ENCODE measurements around the gene ANK3. TPM values are rescaled to one million over a fixed set of nuclear protein-coding genes. Genes with fewer than 3 reads are reported as not detected.

ANK3 gene
- polyA plus RNA-seq, 1 donor from 2014 or later: 114 TPM

- no peaks in the 10 kb centered on the region for H3K9me2 ChIP-seq (ENCODE audit: insufficient read depth, low read length)
- no peak overlapping the region for H3K27ac ChIP-seq (ENCODE audit: low read length)
- no peaks in the 10 kb centered on the region for H3K27me3 ChIP-seq (ENCODE audit: insufficient read depth, low read depth, low read length)
- no peaks in the 10 kb centered on the region for H3K9me3 ChIP-seq (ENCODE audit: low read length)
- no peaks in the 10 kb centered on the region for H3F3A ChIP-seq (ENCODE audit: insufficient read depth, low read length, poor library complexity, severe bottlenecking)
- TF ChIP-seq CTCF (IDR thresholded peaks at IDR 0.05; ENCODE audit: poor library complexity, severe bottlenecking): no peak
- no peak for TF ChIP-seq RAD21 (conservative IDR thresholded peaks at IDR 0.05)
- TF ChIP-seq EZH2 (IDR thresholded peaks at IDR 0.05; ENCODE audit: borderline replicate concordance, insufficient read depth, low read length, poor library complexity, severe bottlenecking): no peak
- no peak for TF ChIP-seq MXI1 (conservative IDR thresholded peaks at IDR 0.05; ENCODE audit: poor library complexity, severe bottlenecking)
- TF ChIP-seq EP300 (conservative IDR thresholded peaks at IDR 0.05; ENCODE audit: poor library complexity, severe bottlenecking): no peak
- TF ChIP-seq, protein P1, sequence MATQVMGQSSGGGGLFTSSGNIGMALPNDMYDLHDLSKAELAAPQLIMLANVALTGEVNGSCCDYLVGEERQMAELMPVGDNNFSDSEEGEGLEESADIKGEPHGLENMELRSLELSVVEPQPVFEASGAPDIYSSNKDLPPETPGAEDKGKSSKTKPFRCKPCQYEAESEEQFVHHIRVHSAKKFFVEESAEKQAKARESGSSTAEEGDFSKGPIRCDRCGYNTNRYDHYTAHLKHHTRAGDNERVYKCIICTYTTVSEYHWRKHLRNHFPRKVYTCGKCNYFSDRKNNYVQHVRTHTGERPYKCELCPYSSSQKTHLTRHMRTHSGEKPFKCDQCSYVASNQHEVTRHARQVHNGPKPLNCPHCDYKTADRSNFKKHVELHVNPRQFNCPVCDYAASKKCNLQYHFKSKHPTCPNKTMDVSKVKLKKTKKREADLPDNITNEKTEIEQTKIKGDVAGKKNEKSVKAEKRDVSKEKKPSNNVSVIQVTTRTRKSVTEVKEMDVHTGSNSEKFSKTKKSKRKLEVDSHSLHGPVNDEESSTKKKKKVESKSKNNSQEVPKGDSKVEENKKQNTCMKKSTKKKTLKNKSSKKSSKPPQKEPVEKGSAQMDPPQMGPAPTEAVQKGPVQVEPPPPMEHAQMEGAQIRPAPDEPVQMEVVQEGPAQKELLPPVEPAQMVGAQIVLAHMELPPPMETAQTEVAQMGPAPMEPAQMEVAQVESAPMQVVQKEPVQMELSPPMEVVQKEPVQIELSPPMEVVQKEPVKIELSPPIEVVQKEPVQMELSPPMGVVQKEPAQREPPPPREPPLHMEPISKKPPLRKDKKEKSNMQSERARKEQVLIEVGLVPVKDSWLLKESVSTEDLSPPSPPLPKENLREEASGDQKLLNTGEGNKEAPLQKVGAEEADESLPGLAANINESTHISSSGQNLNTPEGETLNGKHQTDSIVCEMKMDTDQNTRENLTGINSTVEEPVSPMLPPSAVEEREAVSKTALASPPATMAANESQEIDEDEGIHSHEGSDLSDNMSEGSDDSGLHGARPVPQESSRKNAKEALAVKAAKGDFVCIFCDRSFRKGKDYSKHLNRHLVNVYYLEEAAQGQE (IDR thresholded peaks at IDR 0.05; ENCODE audit: borderline replicate concordance): no peak
- no peak for TF ChIP-seq TAF1 (IDR thresholded peaks at IDR 0.05; ENCODE audit: low read depth)
- no peak for TF ChIP-seq POLR2AphosphoS5 (IDR thresholded peaks at IDR 0.05)
- no peak for TF ChIP-seq SMC3 (conservative IDR thresholded peaks at IDR 0.05; ENCODE audit: poor library complexity)
- H3K4me3 ChIP-seq (ENCODE audit: low read length): no peak overlapping the region
- peaks cover 8% of the 10 kb centered on the region for H3K79me2 ChIP-seq (replicated peaks; ENCODE audit: insufficient read depth, low read length)
- no peaks in the 10 kb centered on the region for H4K20me1 ChIP-seq (ENCODE audit: insufficient read depth)
- no peak overlapping the region for H3K9ac ChIP-seq (ENCODE audit: low read length)
- no peaks in the 10 kb centered on the region for H3K36me3 ChIP-seq (ENCODE audit: insufficient read depth, low read length)
- H3K4me2 ChIP-seq (ENCODE audit: low read length): no peak overlapping the region
- H2AFZ ChIP-seq (ENCODE audit: low read depth, low read length): no peak overlapping the region
Measured at GRCh38 chr10:60396766-60397165, 7.1 kb upstream of the ANK3 start.

GRCh38 chr10:60395711-60396110 is 6.0 kb upstream of the ANK3 start:
- Histone ChIP-seq H2AFZ (ENCODE audit: low read depth, low read length) (no peak overlapping the region), H4K20me1 (ENCODE audit: insufficient read depth) (no peaks in the 10 kb centered on the region), H3K36me3 (ENCODE audit: insufficient read depth, low read length) (no peaks in the 10 kb centered on the region), H3K9me3 (ENCODE audit: low read length) (no peaks in the 10 kb centered on the region), H3K4me2 (ENCODE audit: low read length) (no peak overlapping the region), H3K9ac (ENCODE audit: low read length) (no peak overlapping the region), H3K27me3 (ENCODE audit: insufficient read depth, low read depth, low read length) (no peaks in the 10 kb centered on the region), H3K9me2 (ENCODE audit: insufficient read depth, low read length) (no peaks in the 10 kb centered on the region), H3K4me3 (ENCODE audit: low read length) (no peak overlapping the region), H3K79me2 (replicated peaks; ENCODE audit: insufficient read depth, low read length) (peaks cover 9% of the 10 kb centered on the region), H3K27ac (ENCODE audit: low read length) (no peak overlapping the region), H3F3A (ENCODE audit: insufficient read depth, low read length, poor library complexity, severe bottlenecking) (no peaks in the 10 kb centered on the region)
- TF ChIP-seq MXI1 (conservative IDR thresholded peaks at IDR 0.05; ENCODE audit: poor library complexity, severe bottlenecking) (no peak), SMC3 (conservative IDR thresholded peaks at IDR 0.05; ENCODE audit: poor library complexity) (no peak), TAF1 (IDR thresholded peaks at IDR 0.05; ENCODE audit: low read depth) (no peak)

DNA sequence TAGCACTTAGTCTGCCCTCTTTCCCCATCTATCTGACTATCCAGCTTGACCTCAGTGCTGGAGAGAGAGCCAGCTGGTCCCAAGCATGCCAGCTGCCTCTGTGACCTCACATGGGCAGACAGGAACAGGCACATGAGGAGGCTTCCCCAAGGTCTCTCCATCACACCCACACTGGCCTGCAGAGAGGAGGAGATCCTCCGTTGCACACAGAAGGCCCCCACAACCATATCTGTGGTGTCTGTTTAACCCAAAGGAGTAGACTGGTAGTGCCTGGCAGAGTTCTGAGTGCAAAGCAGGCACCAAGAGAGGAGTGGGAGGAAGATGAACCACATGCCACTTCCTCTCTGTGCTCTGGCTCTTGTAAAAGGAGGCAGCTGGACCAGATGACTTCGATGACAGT is 4.8 kb upstream of the ANK3 start:
- Histone ChIP-seq H3K9me3 (ENCODE audit: low read length) (no peaks in the 10 kb centered on the region), H3K9me2 (ENCODE audit: insufficient read depth, low read length) (no peaks in the 10 kb centered on the region), H3K4me2 (ENCODE audit: low read length) (no peak overlapping the region), H3K79me2 (replicated peaks; ENCODE audit: insufficient read depth, low read length) (peaks cover 9% of the 10 kb centered on the region), H3K36me3 (ENCODE audit: insufficient read depth, low read length) (no peaks in the 10 kb centered on the region), H3K9ac (ENCODE audit: low read length) (no peak overlapping the region), H4K20me1 (ENCODE audit: insufficient read depth) (no peaks in the 10 kb centered on the region), H3K27ac (ENCODE audit: low read length) (no peak overlapping the region), H3K4me3 (ENCODE audit: low read length) (no peak overlapping the region), H3F3A (ENCODE audit: insufficient read depth, low read length, poor library complexity, severe bottlenecking) (peaks cover 4% of the 10 kb centered on the region), H3K27me3 (ENCODE audit: insufficient read depth, low read depth, low read length) (no peaks in the 10 kb centered on the region), H2AFZ (ENCODE audit: low read depth, low read length) (no peak overlapping the region)
- no peak for TF ChIP-seq CTCF (IDR thresholded peaks at IDR 0.05; ENCODE audit: poor library complexity, severe bottlenecking)
- no peak for TF ChIP-seq TAF1 (IDR thresholded peaks at IDR 0.05; ENCODE audit: low read depth)
- TF ChIP-seq SMC3 (conservative IDR thresholded peaks at IDR 0.05; ENCODE audit: poor library complexity): no peak
- TF ChIP-seq EP300 (conservative IDR thresholded peaks at IDR 0.05; ENCODE audit: poor library complexity, severe bottlenecking): no peak
- TF ChIP-seq RAD21 (conservative IDR thresholded peaks at IDR 0.05): no peak
- no peak for TF ChIP-seq MXI1 (conservative IDR thresholded peaks at IDR 0.05; ENCODE audit: poor library complexity, severe bottlenecking)
- no peak for TF ChIP-seq POLR2AphosphoS5 (IDR thresholded peaks at IDR 0.05)
- no peak for TF ChIP-seq EZH2 (IDR thresholded peaks at IDR 0.05; ENCODE audit: borderline replicate concordance, insufficient read depth, low read length, poor library complexity, severe bottlenecking)
- TF ChIP-seq, protein P1 (IDR thresholded peaks at IDR 0.05; ENCODE audit: borderline replicate concordance): no peak
